GM12865 (cell line): ENCODE results near the gene APOBEC3F.
"Not testable (repeated sequence)": the region's sequence is repeated elsewhere in the genome, so short reads cannot be mapped to it uniquely, and the experiment has no call there.

Source experiments
- DNase-seq: peaks from one replicate; pipeline ENCODE4 v3.0.0; 2010; ENCODE audit warnings: low read depth
- H3K4me3 ChIP-seq: 2 replicates; pipeline ENCODE4 v1.5.1; 2011; ENCODE audit warnings: mild to moderate bottlenecking, low read depth, low read length, control low read depth
- TF ChIP-seq, protein P1 (sequence below): IDR thresholded peaks from 2 replicates; pipeline ENCODE4 v1.5.1; 2011; ENCODE audit warnings: low read length, control low read depth, low read depth, inconsistent platforms; ENCODE audit not compliant: insufficient read depth; ENCODE audit errors: missing control alignments

The APOBEC3F gene

GRCh38 chr22:39078329-39078728 lies 37.7 kb downstream of the APOBEC3F start:
- peak overlapping the region; percentile 98 for H3K4me3 ChIP-seq
- TF ChIP-seq, protein P1, sequence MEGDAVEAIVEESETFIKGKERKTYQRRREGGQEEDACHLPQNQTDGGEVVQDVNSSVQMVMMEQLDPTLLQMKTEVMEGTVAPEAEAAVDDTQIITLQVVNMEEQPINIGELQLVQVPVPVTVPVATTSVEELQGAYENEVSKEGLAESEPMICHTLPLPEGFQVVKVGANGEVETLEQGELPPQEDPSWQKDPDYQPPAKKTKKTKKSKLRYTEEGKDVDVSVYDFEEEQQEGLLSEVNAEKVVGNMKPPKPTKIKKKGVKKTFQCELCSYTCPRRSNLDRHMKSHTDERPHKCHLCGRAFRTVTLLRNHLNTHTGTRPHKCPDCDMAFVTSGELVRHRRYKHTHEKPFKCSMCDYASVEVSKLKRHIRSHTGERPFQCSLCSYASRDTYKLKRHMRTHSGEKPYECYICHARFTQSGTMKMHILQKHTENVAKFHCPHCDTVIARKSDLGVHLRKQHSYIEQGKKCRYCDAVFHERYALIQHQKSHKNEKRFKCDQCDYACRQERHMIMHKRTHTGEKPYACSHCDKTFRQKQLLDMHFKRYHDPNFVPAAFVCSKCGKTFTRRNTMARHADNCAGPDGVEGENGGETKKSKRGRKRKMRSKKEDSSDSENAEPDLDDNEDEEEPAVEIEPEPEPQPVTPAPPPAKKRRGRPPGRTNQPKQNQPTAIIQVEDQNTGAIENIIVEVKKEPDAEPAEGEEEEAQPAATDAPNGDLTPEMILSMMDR, result no peak
- DNase-seq, result no peak

DNA sequence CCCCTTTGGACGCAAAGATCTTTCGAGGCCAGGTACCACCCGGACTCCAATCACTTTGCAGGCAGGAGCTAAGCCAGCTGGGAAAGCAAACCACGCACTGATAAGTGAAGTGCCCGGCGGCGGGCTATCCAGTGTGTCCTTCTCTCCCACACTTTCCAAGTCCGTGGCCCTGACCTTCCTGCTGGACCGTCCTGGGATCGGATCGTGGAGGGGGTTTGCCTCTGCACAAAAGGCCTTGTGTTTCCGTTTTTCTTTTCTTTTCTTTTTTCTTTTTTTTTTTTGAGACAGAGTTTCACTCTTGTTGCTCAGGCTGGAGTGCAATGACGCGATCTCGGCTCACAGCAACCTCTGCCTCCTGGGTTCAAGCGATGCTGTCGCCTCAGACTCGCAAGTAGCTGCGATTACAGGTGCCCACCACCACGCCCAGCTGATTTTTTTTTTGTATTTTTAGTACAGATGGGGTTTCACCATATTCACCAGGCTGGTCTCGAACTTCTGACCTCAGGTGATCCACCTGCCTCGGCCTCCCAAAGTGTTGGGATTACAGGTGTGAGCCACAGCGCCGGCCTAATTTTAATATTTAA lies 38.5 kb downstream of the APOBEC3F start:
- H3K4me3 ChIP-seq, DNase-seq: not testable (repeated sequence)

DNA sequence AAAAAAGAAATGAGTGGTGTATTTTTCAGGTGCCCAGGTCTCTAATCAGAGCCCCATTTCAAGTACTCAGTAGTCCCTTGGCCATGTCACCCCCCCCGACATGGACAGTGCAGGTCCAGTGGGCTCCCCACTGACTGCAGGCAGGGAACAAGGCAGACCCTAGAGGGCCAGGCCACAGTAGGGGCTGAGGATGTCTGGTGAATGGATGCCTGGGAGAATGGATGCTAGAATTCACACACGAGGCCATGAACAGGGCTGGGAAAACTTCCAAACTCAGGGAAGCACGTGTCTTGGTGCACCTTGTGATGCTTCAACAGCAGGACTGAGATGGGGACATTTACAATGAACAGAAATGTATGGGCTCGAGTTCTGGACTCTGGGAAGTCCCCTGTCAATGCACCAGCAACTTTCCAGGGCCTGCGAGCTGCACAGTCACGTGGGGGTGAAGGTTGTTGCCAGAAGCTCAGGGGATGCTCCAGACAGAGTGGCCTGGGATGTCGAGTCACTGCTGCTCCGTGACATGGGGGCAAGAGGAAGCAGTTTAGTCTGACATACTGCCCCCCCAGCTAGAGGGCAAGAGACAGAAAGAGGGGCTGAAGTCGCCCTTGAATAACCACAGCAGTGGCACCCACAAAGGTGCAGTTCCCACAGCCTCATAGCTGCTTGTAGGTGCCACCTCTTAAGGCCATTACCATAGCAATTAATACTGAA lies 39.5 kb downstream of the APOBEC3F start:
- no peak overlapping the region for H3K4me3 ChIP-seq
- TF ChIP-seq, protein P1, result no peak
- DNase-seq, result peak; percentile 50

- no peak for DNase-seq
- no peak overlapping the region for H3K4me3 ChIP-seq
- TF ChIP-seq, protein P1, result no peak
Observed at GRCh38 chr22:39081016-39081415, 40.4 kb downstream of the APOBEC3F start.

GRCh38 chr22:39081598-39081997 lies 40.9 kb downstream of the APOBEC3F start:
- no peak for DNase-seq
- H3K4me3 ChIP-seq, result no peak overlapping the region
- TF ChIP-seq, protein P1, result no peak

DNA sequence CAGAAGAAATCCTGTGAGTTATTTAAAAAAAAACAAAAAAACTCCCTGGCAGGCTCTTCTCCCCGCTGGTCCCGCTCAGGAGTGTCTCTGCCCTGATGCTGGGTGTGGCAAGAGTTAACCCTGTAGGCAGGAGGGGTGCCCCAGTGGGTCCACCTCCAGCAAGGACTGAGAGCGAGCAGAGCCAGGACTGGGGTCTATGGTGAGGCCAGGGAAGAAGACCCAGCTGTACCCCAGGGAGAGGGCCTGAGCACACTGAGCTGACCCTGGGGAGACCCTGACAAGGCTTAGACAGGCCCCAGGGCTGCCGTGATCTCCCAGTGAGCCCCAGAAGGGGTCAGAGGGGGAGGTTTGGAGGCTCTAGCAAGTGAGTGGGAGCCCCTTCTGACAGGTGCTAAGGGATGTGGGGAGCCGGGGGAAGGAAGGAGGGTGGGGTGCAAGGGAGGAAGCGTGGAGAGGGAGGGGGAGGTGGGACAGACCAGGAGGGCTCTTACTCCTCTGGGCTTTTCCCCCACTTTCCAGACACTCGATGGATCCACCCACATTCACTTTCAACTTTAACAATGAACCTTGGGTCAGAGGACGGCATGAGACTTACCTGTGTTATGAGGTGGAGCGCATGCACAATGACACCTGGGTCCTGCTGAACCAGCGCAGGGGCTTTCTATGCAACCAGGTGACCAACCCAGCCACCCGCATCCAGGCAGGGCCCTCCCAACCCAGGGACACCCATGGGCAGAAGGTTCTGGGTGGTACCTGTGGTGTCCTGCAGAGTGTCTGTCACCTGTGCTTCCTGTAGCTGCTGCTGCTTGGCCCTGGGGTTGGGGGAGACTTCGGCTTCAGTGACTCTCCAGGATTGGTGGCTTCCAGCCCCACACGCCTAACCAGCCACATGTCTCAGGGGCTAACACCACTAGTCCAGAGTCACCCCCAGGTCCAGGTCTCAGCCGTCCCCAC lies 42.8 kb downstream of the APOBEC3F start:
- DNase-seq, result no peak
- H3K4me3 ChIP-seq, result no peak overlapping the region
- TF ChIP-seq, protein P1, result no peak

GRCh38 chr22:39084666-39085065 lies 44.0 kb downstream of the APOBEC3F start:
- H3K4me3 ChIP-seq, result no peak overlapping the region
- DNase-seq, result no peak
- TF ChIP-seq, protein P1, result no peak
